Keratinocyte (primary cell): ENCODE measurements around the gene ANKMY1. TPM values are rescaled to one million over a fixed set of nuclear protein-coding genes. Genes with fewer than 3 reads are reported as not detected.

Experiments
- DNase-seq: peaks from one replicate; pipeline ENCODE4 v3.0.0-alpha.2; 2011; ENCODE audit warnings: low read depth, missing footprints, low spot score
- FAIRE-seq: peaks from 2 replicates; lab custom pipeline; 2011; peaks lifted over from hg19 to GRCh38; lab: Jason Lieb, UNC
- H2AFZ ChIP-seq: 2 replicates; pipeline ENCODE4 v1.6.0; 2012; ENCODE audit warnings: low read length, control low read depth, inconsistent platforms; ENCODE audit not compliant: control insufficient read depth
- H3K27ac ChIP-seq: 2 replicates; pipeline ENCODE4 v1.5.1; 2011; ENCODE audit warnings: low read length; ENCODE audit not compliant: control insufficient read depth, insufficient read depth
- H3K27me3 ChIP-seq: 3 replicates; pipeline ENCODE4 v1.6.0; 2011; ENCODE audit warnings: low read length; ENCODE audit not compliant: control insufficient read depth, insufficient read depth; ENCODE audit errors: extremely low read depth
- H3K36me3 ChIP-seq, 2 experiments: 2 replicates in 1 of 2; 3 replicates in 1 of 2; pipeline ENCODE4 v1.5.1; 2011; ENCODE audit warnings: low read length in 2 of 2, mild to moderate bottlenecking in 1 of 2; ENCODE audit not compliant: control insufficient read depth in 2 of 2, insufficient read depth in 2 of 2; ENCODE audit errors: extremely low read depth in 1 of 2
- H3K4me1 ChIP-seq: 3 replicates; pipeline ENCODE4 v1.5.1; 2011; ENCODE audit warnings: low read length; ENCODE audit not compliant: control insufficient read depth, insufficient read depth; ENCODE audit errors: extremely low read depth
- H3K4me2 ChIP-seq: 3 replicates; pipeline ENCODE4 v1.6.0; 2011; ENCODE audit warnings: low read depth, low read length; ENCODE audit not compliant: control insufficient read depth, insufficient read depth; ENCODE audit errors: extremely low read depth
- H3K4me3 ChIP-seq, 3 experiments: fragments of 200-600 bp in 1 of 3; sonication (generic) in 1 of 3; 2 replicates in 2 of 3; 3 replicates in 1 of 3; pipeline ENCODE4 v1.5.1; 2011 to 2016; ENCODE audit warnings: low read length in 3 of 3, mild to moderate bottlenecking in 3 of 3, control low read depth in 2 of 3, inconsistent platforms in 1 of 3, low read depth in 1 of 3, mixed read lengths in 1 of 3, mixed run types in 1 of 3, moderate library complexity in 1 of 3; ENCODE audit not compliant: control insufficient read depth in 2 of 3, insufficient read depth in 2 of 3; ENCODE audit errors: extremely low read depth in 1 of 3
- H3K79me2 ChIP-seq: 2 replicates; pipeline ENCODE4 v1.6.0; 2012; ENCODE audit warnings: low read length; ENCODE audit not compliant: control insufficient read depth, insufficient read depth
- H3K9ac ChIP-seq: 3 replicates; pipeline ENCODE4 v1.6.0; 2011; ENCODE audit warnings: low read length; ENCODE audit not compliant: control insufficient read depth, insufficient read depth; ENCODE audit errors: extremely low read depth
- H3K9me1 ChIP-seq: 3 replicates; pipeline ENCODE4 v1.6.0; 2011; ENCODE audit warnings: low read length; ENCODE audit not compliant: control insufficient read depth, insufficient read depth; ENCODE audit errors: extremely low read depth
- H3K9me3 ChIP-seq: 2 replicates; pipeline ENCODE4 v1.5.1; 2012; ENCODE audit warnings: low read depth, low read length; ENCODE audit not compliant: control insufficient read depth
- H4K20me1 ChIP-seq: 3 replicates; pipeline ENCODE4 v1.6.0; 2011; ENCODE audit warnings: low read length; ENCODE audit not compliant: control insufficient read depth, insufficient read depth; ENCODE audit errors: extremely low read depth
- EZH2 ChIP-seq: IDR thresholded peaks from one replicate; pipeline ENCODE4 v1.6.1; 2012; ENCODE audit warnings: inconsistent platforms, mild to moderate bottlenecking, low read length, moderate library complexity
- dilution Hi-C: fragments of 300-500 bp; cut with MboI; formaldehyde crosslinking; loops from one replicate; pipeline ENCODE4 v1.7.0; 2020; ENCODE audit warnings: low sequenced_read_pairs; ENCODE audit not compliant: extremely low pct_ligation_motif_present
- polyA plus RNA-seq, 5 experiments: library from polyadenylated mRNA; depleted of rRNA in 3 of 5; stranded (reverse) in 3 of 5; stranded (forward) in 1 of 5; unstranded in 1 of 5; fragments of >200 nt; gene quantifications; 1 replicate in 1 of 5; 2 replicates in 3 of 5; 3 replicates in 1 of 5; pipeline versions ENCODE4 v1.2.1 to v1.2.3, GENCODE V29; 2011 to 2012; ENCODE audit warnings: missing spikeins in 2 of 5, low read depth in 1 of 5, low replicate concordance in 1 of 5
- TF ChIP-seq, protein P1 (sequence below), 3 experiments: IDR thresholded peaks in 1 of 3; conservative IDR thresholded peaks in 1 of 3; optimal IDR thresholded peaks in 1 of 3; 2 replicates in 2 of 3; 3 replicates in 1 of 3; pipeline versions ENCODE3 to v1.5.1; 2011; ENCODE audit warnings: low read length in 3 of 3, mild to moderate bottlenecking in 3 of 3, moderate library complexity in 2 of 3, control low read depth in 1 of 3, inconsistent platforms in 1 of 3; ENCODE audit not compliant: insufficient read depth in 2 of 3; ENCODE audit errors: extremely low read depth in 1 of 3

The ANKMY1 gene
- polyA plus RNA-seq, 1 donor (not counting 4 experiments of a cell fraction or from before 2014, with no cell fraction given) = 3.3 TPM

DNA sequence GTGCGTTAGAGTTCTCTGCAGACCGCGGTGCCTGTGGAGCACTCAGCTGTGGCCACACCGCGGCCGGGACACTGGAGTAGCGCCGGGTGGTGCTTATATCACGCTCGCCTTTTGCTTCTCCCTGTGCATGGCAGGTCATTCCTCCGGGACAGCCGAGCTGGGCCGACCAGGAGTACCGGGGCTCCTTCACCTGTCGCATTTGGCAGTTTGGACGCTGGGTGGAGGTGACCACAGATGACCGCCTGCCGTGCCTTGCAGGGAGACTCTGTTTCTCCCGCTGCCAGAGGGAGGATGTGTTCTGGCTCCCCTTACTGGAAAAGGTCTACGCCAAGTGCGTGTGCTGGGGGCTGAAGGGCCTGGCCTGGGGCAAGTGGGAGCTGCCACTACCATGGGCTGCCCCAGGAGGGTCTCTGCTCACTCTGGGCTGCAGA, 32.9 kb upstream of the ANKMY1 start:
- H3K4me2 ChIP-seq = no peak overlapping the region
- TF ChIP-seq, protein P1, sequence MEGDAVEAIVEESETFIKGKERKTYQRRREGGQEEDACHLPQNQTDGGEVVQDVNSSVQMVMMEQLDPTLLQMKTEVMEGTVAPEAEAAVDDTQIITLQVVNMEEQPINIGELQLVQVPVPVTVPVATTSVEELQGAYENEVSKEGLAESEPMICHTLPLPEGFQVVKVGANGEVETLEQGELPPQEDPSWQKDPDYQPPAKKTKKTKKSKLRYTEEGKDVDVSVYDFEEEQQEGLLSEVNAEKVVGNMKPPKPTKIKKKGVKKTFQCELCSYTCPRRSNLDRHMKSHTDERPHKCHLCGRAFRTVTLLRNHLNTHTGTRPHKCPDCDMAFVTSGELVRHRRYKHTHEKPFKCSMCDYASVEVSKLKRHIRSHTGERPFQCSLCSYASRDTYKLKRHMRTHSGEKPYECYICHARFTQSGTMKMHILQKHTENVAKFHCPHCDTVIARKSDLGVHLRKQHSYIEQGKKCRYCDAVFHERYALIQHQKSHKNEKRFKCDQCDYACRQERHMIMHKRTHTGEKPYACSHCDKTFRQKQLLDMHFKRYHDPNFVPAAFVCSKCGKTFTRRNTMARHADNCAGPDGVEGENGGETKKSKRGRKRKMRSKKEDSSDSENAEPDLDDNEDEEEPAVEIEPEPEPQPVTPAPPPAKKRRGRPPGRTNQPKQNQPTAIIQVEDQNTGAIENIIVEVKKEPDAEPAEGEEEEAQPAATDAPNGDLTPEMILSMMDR (optimal IDR thresholded peaks at IDR 0.05 in 1 of 3, IDR thresholded peaks at IDR 0.05 in 1 of 3, conservative IDR thresholded peaks at IDR 0.05 in 1 of 3; ENCODE audit: extremely low read depth in 1 of 3, insufficient read depth in 2 of 3, low read length in 3 of 3) = no peak
- TF ChIP-seq EZH2 = no peak
- DNase-seq = no peak
- FAIRE-seq = no peak
- peaks cover 3% of the 10 kb centered on the region for H3K9me1 ChIP-seq
- H4K20me1 ChIP-seq = peaks cover 18% of the 10 kb centered on the region
- H3K4me3 ChIP-seq = no peak overlapping the region
- H3K79me2 ChIP-seq = peaks cover 51% of the 10 kb centered on the region
- H3K27me3 ChIP-seq = no peaks in the 10 kb centered on the region
- H3K4me1 ChIP-seq = peaks cover 11% of the 10 kb centered on the region
- no peak overlapping the region for H2AFZ ChIP-seq
- dilution Hi-C loops = no loop called here
- H3K27ac ChIP-seq = no peak overlapping the region
- H3K9ac ChIP-seq = no peak overlapping the region
- no peaks in the 10 kb centered on the region for H3K9me3 ChIP-seq
- H3K36me3 ChIP-seq = peaks cover 3 to 18% of the 10 kb centered on the region in 2 experiments

DNA sequence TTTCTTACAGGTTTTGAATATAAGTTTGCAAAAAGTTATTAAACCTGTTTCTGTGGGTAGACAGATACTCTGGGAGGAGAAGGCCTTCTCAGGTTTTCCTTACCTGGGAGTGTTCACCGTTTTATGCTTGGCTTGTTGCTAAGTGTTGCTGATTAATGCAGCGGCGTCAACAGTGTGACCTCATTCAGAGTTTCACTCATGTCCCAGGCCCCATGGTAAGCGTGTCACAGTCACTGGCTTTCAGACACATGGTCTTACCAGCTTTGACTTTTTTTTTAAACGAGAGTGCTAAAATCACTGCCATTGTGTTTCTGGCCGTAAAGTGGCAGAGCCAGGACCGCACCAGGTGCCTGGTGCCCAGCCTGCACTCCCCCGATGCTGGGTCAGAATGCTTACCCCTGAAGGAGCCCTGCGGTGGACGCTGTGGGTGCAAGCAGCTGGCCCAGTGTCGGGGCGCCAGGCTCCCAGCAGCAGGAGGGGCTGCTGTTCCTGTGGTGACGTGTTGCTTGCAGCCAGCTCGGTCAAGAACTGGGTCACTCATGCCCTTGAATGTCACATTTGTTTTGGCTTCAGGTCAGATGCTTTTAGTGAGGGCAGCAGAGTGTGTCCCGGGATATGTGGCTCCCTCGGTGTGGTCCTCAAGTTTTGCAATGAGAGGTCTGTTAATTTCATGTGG, 32.2 kb upstream of the ANKMY1 start:
- dilution Hi-C loops = no loop called here

More for the DNA sequence above, 32.2 kb upstream of the ANKMY1 start:
- H3K27me3 ChIP-seq = no peaks in the 10 kb centered on the region
- no peak overlapping the region for H3K9ac ChIP-seq
- TF ChIP-seq, protein P1 (optimal IDR thresholded peaks at IDR 0.05 in 1 of 3, IDR thresholded peaks at IDR 0.05 in 1 of 3, conservative IDR thresholded peaks at IDR 0.05 in 1 of 3; ENCODE audit: extremely low read depth in 1 of 3, insufficient read depth in 2 of 3, low read length in 3 of 3) = no peak
- TF ChIP-seq EZH2 = no peak
- H3K4me3 ChIP-seq = no peak overlapping the region
- H3K4me1 ChIP-seq = peaks cover 16% of the 10 kb centered on the region
- H3K79me2 ChIP-seq = peaks cover 58% of the 10 kb centered on the region
- H3K9me3 ChIP-seq = no peaks in the 10 kb centered on the region
- FAIRE-seq (no peak), DNase-seq (no peak)
- H3K27ac ChIP-seq = no peak overlapping the region
- H3K4me2 ChIP-seq = no peak overlapping the region
- H4K20me1 ChIP-seq = peaks cover 12% of the 10 kb centered on the region
- no peak overlapping the region for H2AFZ ChIP-seq
- peaks cover 3% of the 10 kb centered on the region for H3K9me1 ChIP-seq
- peaks cover 3 to 14% of the 10 kb centered on the region in 2 experiments for H3K36me3 ChIP-seq
